Heart left ventricle (tissue), 13 donors: Measurements from ENCODE around the gene CSRP1.

Experiments
- POLR2A ChIP-seq, 2 donors: fragments of 450-650 bp; IDR thresholded peaks; one replicate each; pipeline ENCODE4 v1.6.1; 2017; ENCODE audit warnings: antibody characterized with exemption in 2 of 2, mild to moderate bottlenecking in 2 of 2, moderate library complexity in 2 of 2
- TF ChIP-seq, protein P1 (sequence below), 12 donors: fragments of 200-600 bp; sonication (generic) in 4 of 12; IDR thresholded peaks; one replicate each; pipeline versions ENCODE4 v1.5.0 to v1.8.0; 2018 to 2022; ENCODE audit warnings: antibody characterized with exemption in 12 of 12, mild to moderate bottlenecking in 5 of 12
- donor health status: ischemic (EF 13 %, LVEDD 7.1; RV severe dilation, severe dysfunction).
- donor health status: DM: no; HTN: yes; CAD: no.
- donor health status: DM: no; HTN: no; CAD: no.
- donor health status: ischemic (EF 25% LVEDD 6.9; RV normal size, moderate dysfunction).
- donor health status: ischemic (EF 25% LVEDD 5.7; RV mildly dilated, moderate dysfunction).
- donor health status: ischemic (EF 35%, LVEDD 5.7; RV mildly dilated, moderate dysfunction).
- donor health status: nonischemic (EF 11% LVEDD 7.7; RV severe dilation, severe dysfunction).
- donor health status: DM: yes; HTN: yes; CAD: no.
- donor health status: PGD.
- donor health status: ischemic (EF 29% LVEDD 5.4; RV normal size, mild dysfunction).
- donor health status: nonischemic (EF 23%, LVEDD 6.1; RV moderate dilation, normal function).

- TF ChIP-seq, protein P1, sequence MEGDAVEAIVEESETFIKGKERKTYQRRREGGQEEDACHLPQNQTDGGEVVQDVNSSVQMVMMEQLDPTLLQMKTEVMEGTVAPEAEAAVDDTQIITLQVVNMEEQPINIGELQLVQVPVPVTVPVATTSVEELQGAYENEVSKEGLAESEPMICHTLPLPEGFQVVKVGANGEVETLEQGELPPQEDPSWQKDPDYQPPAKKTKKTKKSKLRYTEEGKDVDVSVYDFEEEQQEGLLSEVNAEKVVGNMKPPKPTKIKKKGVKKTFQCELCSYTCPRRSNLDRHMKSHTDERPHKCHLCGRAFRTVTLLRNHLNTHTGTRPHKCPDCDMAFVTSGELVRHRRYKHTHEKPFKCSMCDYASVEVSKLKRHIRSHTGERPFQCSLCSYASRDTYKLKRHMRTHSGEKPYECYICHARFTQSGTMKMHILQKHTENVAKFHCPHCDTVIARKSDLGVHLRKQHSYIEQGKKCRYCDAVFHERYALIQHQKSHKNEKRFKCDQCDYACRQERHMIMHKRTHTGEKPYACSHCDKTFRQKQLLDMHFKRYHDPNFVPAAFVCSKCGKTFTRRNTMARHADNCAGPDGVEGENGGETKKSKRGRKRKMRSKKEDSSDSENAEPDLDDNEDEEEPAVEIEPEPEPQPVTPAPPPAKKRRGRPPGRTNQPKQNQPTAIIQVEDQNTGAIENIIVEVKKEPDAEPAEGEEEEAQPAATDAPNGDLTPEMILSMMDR (IDR thresholded peaks at IDR 0.05) = no peak
- TF ChIP-seq POLR2A (IDR thresholded peaks at IDR 0.05) = no peak
Observed at GRCh38 chr1:201544710-201545109, 37.8 kb upstream of the CSRP1 start.
